SK-N-SH (cell line): ENCODE data around the gene MX2. TPM values are rescaled to one million over a fixed set of nuclear protein-coding genes. Genes with fewer than 3 reads are reported as not detected.

Experiments
- CTCF ChIA-PET: fragments of 300-600, 350-600 bp; formaldehyde crosslinking; extraction: SDS; loops from one replicate; lab custom pipeline; 2021; lab: Yijun Ruan, JAX
- POLR2A ChIA-PET: fragments of 350-600 bp; sonication (Branson Sonifier 250); formaldehyde crosslinking; extraction: SDS; loops from one replicate; lab custom pipeline; 2020; ENCODE audit warnings: antibody characterized with exemption, inconsistent platforms; lab: Yijun Ruan, JAX
- DNase-seq: peaks from one replicate; pipeline ENCODE4 v3.0.0; 2012
- H2AFZ ChIP-seq: fragments of 200-600 bp; sonication (generic); 2 replicates; pipeline ENCODE4 v1.8.1; 2016; ENCODE audit warnings: antibody characterized with exemption, mild to moderate bottlenecking, low read depth
- H3F3A ChIP-seq: fragments of 200-600 bp; sonication (generic); replicated peaks from 2 replicates; pipeline ENCODE3; 2016; ENCODE audit warnings: antibody characterized with exemption, mild to moderate bottlenecking; ENCODE audit not compliant: insufficient read depth
- H3K27ac ChIP-seq, 2 experiments: fragments of 200-500 bp in 1 of 2; fragments of 200-600 bp in 1 of 2; sonication (Bioruptor generic) in 1 of 2; sonication (generic), shearing (Covaris generic) in 1 of 2; 2 replicates each; pipeline versions ENCODE4 v1.5.1 to v1.6.1; 2014 to 2016; ENCODE audit warnings: low read depth in 2 of 2, inconsistent platforms in 1 of 2, low read length in 1 of 2, mild to moderate bottlenecking in 1 of 2, mixed read lengths in 1 of 2
- H3K27me3 ChIP-seq: fragments of 200-600 bp; sonication (generic), shearing (Covaris generic); 2 replicates; pipeline ENCODE4 v1.6.1; 2016; ENCODE audit warnings: mixed run types; ENCODE audit not compliant: insufficient read depth
- H3K36me3 ChIP-seq, 2 experiments: fragments of 200-500 bp in 1 of 2; fragments of 200-600 bp in 1 of 2; sonication (Bioruptor generic) in 1 of 2; sonication (generic) in 1 of 2; replicated peaks in 1 of 2; 2 replicates each; pipeline versions ENCODE3 to v1.5.1; 2014 to 2016; ENCODE audit warnings: low read length in 1 of 2, mild to moderate bottlenecking in 1 of 2; ENCODE audit not compliant: insufficient read depth in 2 of 2, control insufficient read depth in 1 of 2
- H3K4me1 ChIP-seq, 2 experiments: fragments of 200-500 bp in 1 of 2; fragments of 200-600 bp in 1 of 2; sonication (Bioruptor generic) in 1 of 2; sonication (generic), shearing (Covaris generic) in 1 of 2; 2 replicates each; pipeline versions ENCODE4 v1.5.1 to v1.6.1; 2014 to 2016; ENCODE audit warnings: low read depth in 1 of 2, low read length in 1 of 2, mixed run types in 1 of 2; ENCODE audit not compliant: insufficient read depth in 2 of 2, control insufficient read depth in 1 of 2
- H3K4me2 ChIP-seq: fragments of 200-600 bp; sonication (generic), shearing (Covaris generic); 2 replicates; pipeline ENCODE4 v1.6.1; 2017; ENCODE audit warnings: mixed run types
- H3K4me3 ChIP-seq, 2 experiments: fragments of 200-500 bp in 1 of 2; fragments of 200-600 bp in 1 of 2; sonication (Bioruptor generic) in 1 of 2; sonication (generic), shearing (Covaris generic) in 1 of 2; 2 replicates each; pipeline versions ENCODE4 v1.5.1 to v1.8.1; 2014 to 2016; ENCODE audit warnings: low read depth in 2 of 2, inconsistent platforms in 1 of 2, low read length in 1 of 2, mild to moderate bottlenecking in 1 of 2, mixed read lengths in 1 of 2, moderate library complexity in 1 of 2
- H3K79me2 ChIP-seq: fragments of 200-600 bp; sonication (generic); 2 replicates; pipeline ENCODE4 v1.8.1; 2017; ENCODE audit warnings: mild to moderate bottlenecking; ENCODE audit not compliant: insufficient read depth
- H3K9ac ChIP-seq: fragments of 200-600 bp; sonication (generic); 2 replicates; pipeline ENCODE4 v1.6.1; 2017; ENCODE audit warnings: mixed run types
- H3K9me2 ChIP-seq: fragments of 200-600 bp; sonication (generic); 2 replicates; pipeline ENCODE4 v1.6.1; 2017; ENCODE audit warnings: mixed run types
- H3K9me3 ChIP-seq: fragments of 200-600 bp; sonication (generic); 2 replicates; pipeline ENCODE4 v1.6.1; 2017; ENCODE audit warnings: mixed run types, mild to moderate bottlenecking, moderate library complexity
- H4K20me1 ChIP-seq: fragments of 200-600 bp; sonication (generic); 2 replicates; pipeline ENCODE4 v1.6.1; 2017; ENCODE audit warnings: mild to moderate bottlenecking, mixed run types; ENCODE audit not compliant: insufficient read depth
- EP300 ChIP-seq, 2 experiments: IDR thresholded peaks; 2 replicates each; pipeline versions ENCODE4 v1.4.0 to v1.6.1; 2012; ENCODE audit warnings: borderline replicate concordance in 1 of 2, low read depth in 1 of 2, low read length in 1 of 2
- EZH2phosphoT487 ChIP-seq: fragments of 200-600 bp; sonication (generic); IDR thresholded peaks from 2 replicates; pipeline ENCODE4 v1.6.1; 2017; ENCODE audit warnings: low read depth, mixed run types, mild to moderate bottlenecking, antibody characterized with exemption, moderate library complexity, borderline replicate concordance
- FOSL2 ChIP-seq: IDR thresholded peaks from 2 replicates; pipeline ENCODE4 v1.4.0; 2012; ENCODE audit warnings: low read depth, mild to moderate bottlenecking, moderate library complexity, borderline replicate concordance
- FOXM1 ChIP-seq: IDR thresholded peaks from 2 replicates; pipeline ENCODE4 v1.4.0; 2012; ENCODE audit warnings: low read depth, mild to moderate bottlenecking
- MEF2A ChIP-seq: IDR thresholded peaks from 2 replicates; pipeline ENCODE4 v1.4.0; 2012; ENCODE audit warnings: low read depth, borderline replicate concordance
- NFIC ChIP-seq: IDR thresholded peaks from 2 replicates; pipeline ENCODE4 v1.4.0; 2012; ENCODE audit warnings: borderline replicate concordance
- NRF1 ChIP-seq: IDR thresholded peaks from 2 replicates; pipeline ENCODE4 v1.6.1; 2012; ENCODE audit warnings: low read depth, mild to moderate bottlenecking, low read length
- RCOR1 ChIP-seq: fragments of 150-350 bp; IDR thresholded peaks from 2 replicates; pipeline ENCODE4 v1.6.1; 2017; ENCODE audit warnings: antibody characterized with exemption, low read length
- RFX5 ChIP-seq: IDR thresholded peaks from 2 replicates; pipeline ENCODE4 v1.6.1; 2012; ENCODE audit warnings: mild to moderate bottlenecking, improper control_type of control experiment, low read length
- TCF12 ChIP-seq: IDR thresholded peaks from 2 replicates; pipeline ENCODE4 v1.4.0; 2012
- USF2 ChIP-seq: fragments of 150-350 bp; IDR thresholded peaks from 2 replicates; pipeline ENCODE4 v1.6.1; 2017; ENCODE audit warnings: antibody characterized with exemption, low read length, low read depth, borderline replicate concordance
- YY1 ChIP-seq: IDR thresholded peaks from 2 replicates; pipeline ENCODE4 v1.4.0; 2012; ENCODE audit warnings: low read depth, mild to moderate bottlenecking
- ZBTB33 ChIP-seq: IDR thresholded peaks from 2 replicates; pipeline ENCODE4 v1.4.0; 2012; ENCODE audit warnings: low read depth, borderline replicate concordance
- WGBS: methylation state at CpG from one replicate; pipeline ENCODE4 v1.1.6; 2017; ENCODE audit warnings: low lambda C conversion rate; 5-methylcytosine and 5-hydroxymethylcytosine counted together
- polyA plus RNA-seq, 3 experiments: library from polyadenylated mRNA; depleted of rRNA; stranded (reverse); fragments of >200 nt; gene quantifications; 2 replicates each; pipeline ENCODE4 v1.2.3, GENCODE V29; 2012
- TF ChIP-seq, protein P1 (sequence below): IDR thresholded peaks from 2 replicates; pipeline ENCODE4 v1.4.0; 2012; ENCODE audit warnings: low read depth, borderline replicate concordance
- TF ChIP-seq, protein P2 (sequence below): IDR thresholded peaks from 2 replicates; pipeline ENCODE4 v1.4.0; 2012; ENCODE audit warnings: low read depth
- TF ChIP-seq, protein P3 (sequence below): IDR thresholded peaks from 2 replicates; pipeline ENCODE4 v1.6.1; 2012; ENCODE audit warnings: mild to moderate bottlenecking, low read depth, low read length, moderate library complexity

The MX2 gene
- polyA plus RNA-seq, 1 of the 3 experiments (the other 2 are of a cell fraction), result 0.08 TPM

- Histone ChIP-seq H3K4me1 (no peaks in the 10 kb centered on the region), H3K4me2 (no peak overlapping the region), H4K20me1 (no peaks in the 10 kb centered on the region), H2AFZ (no peak overlapping the region), H3K4me3 (no peak overlapping the region), H3K27ac (no peak overlapping the region), H3K79me2 (no peaks in the 10 kb centered on the region), H3K9me3 (no peaks in the 10 kb centered on the region), H3K27me3 (0 out of 2 replicates have a peak, but pooled peaks cover 6% of the 10 kb centered on the region), H3K9ac (no peak overlapping the region), H3K9me2 (no peaks in the 10 kb centered on the region), H3F3A (no peaks in the 10 kb centered on the region), H3K36me3 (no peaks in the 10 kb centered on the region)
- TF ChIP-seq USF2, result no peak
- no peak for TF ChIP-seq EZH2phosphoT487
- no peak for TF ChIP-seq FOXM1
- TF ChIP-seq, protein P1, sequence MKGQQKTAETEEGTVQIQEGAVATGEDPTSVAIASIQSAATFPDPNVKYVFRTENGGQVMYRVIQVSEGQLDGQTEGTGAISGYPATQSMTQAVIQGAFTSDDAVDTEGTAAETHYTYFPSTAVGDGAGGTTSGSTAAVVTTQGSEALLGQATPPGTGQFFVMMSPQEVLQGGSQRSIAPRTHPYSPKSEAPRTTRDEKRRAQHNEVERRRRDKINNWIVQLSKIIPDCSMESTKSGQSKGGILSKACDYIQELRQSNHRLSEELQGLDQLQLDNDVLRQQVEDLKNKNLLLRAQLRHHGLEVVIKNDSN, result no peak
- no peak for TF ChIP-seq RCOR1
- TF ChIP-seq MEF2A, result no peak
- no peak for TF ChIP-seq RFX5
- no peak for TF ChIP-seq NFIC
- TF ChIP-seq YY1, result no peak
- TF ChIP-seq ZBTB33, result no peak
- no peak for TF ChIP-seq EP300 (IDR thresholded peaks at IDR 0.05; ENCODE audit: borderline replicate concordance in 1 of 2, low read depth in 1 of 2, low read length in 1 of 2)
- TF ChIP-seq NRF1, result no peak
- TF ChIP-seq, protein P2, sequence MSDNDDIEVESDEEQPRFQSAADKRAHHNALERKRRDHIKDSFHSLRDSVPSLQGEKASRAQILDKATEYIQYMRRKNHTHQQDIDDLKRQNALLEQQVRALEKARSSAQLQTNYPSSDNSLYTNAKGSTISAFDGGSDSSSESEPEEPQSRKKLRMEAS, result no peak
- no peak for TF ChIP-seq TCF12
- ChIA-PET CTCF (no interaction called here), POLR2A (no interaction called here)
- no peak for DNase-seq
- 52% methylated on average over 5 of the region's 8 CpGs for WGBS
Measured at GRCh38 chr21:41373763-41374162, 11.9 kb downstream of the MX2 start.

GRCh38 chr21:41374177-41374712 lies 12.4 kb downstream of the MX2 start:
- Histone ChIP-seq H3K79me2 (no peaks in the 10 kb centered on the region), H3K4me2 (no peak overlapping the region), H3K9me3 (no peaks in the 10 kb centered on the region), H3K4me1 (no peaks in the 10 kb centered on the region), H3K27ac (no peak overlapping the region), H3K9me2 (no peaks in the 10 kb centered on the region), H3K27me3 (0 out of 2 replicates have a peak, but pooled peaks cover 6% of the 10 kb centered on the region), H4K20me1 (no peaks in the 10 kb centered on the region), H3K36me3 (no peaks in the 10 kb centered on the region), H3K9ac (no peak overlapping the region), H2AFZ (no peak overlapping the region), H3K4me3 (no peak overlapping the region), H3F3A (no peaks in the 10 kb centered on the region)
- TF ChIP-seq FOSL2, result no peak
- TF ChIP-seq, protein P3, sequence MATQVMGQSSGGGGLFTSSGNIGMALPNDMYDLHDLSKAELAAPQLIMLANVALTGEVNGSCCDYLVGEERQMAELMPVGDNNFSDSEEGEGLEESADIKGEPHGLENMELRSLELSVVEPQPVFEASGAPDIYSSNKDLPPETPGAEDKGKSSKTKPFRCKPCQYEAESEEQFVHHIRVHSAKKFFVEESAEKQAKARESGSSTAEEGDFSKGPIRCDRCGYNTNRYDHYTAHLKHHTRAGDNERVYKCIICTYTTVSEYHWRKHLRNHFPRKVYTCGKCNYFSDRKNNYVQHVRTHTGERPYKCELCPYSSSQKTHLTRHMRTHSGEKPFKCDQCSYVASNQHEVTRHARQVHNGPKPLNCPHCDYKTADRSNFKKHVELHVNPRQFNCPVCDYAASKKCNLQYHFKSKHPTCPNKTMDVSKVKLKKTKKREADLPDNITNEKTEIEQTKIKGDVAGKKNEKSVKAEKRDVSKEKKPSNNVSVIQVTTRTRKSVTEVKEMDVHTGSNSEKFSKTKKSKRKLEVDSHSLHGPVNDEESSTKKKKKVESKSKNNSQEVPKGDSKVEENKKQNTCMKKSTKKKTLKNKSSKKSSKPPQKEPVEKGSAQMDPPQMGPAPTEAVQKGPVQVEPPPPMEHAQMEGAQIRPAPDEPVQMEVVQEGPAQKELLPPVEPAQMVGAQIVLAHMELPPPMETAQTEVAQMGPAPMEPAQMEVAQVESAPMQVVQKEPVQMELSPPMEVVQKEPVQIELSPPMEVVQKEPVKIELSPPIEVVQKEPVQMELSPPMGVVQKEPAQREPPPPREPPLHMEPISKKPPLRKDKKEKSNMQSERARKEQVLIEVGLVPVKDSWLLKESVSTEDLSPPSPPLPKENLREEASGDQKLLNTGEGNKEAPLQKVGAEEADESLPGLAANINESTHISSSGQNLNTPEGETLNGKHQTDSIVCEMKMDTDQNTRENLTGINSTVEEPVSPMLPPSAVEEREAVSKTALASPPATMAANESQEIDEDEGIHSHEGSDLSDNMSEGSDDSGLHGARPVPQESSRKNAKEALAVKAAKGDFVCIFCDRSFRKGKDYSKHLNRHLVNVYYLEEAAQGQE, result no peak
- no peak for TF ChIP-seq YY1
- no peak for TF ChIP-seq FOXM1
- TF ChIP-seq RFX5, result no peak
- WGBS, result 45% methylated on average over 11 of the region's 14 CpGs
- ChIA-PET POLR2A (no interaction called here), CTCF (no interaction called here)
- no peak for DNase-seq
